Esophagus squamous epithelium (tissue), 4 donors: ENCODE data around the gene RNGTT.

Source experiments
- CTCF ChIP-seq, 6 experiments: fragments of 450-650 bp in 4 of 6; fragments of 200-600 bp in 2 of 6; sonication (generic) in 2 of 6; IDR thresholded peaks; one replicate each; pipeline ENCODE4 v1.5.1; 2016 to 2019; ENCODE audit warnings: antibody characterized with exemption in 6 of 6, mild to moderate bottlenecking in 4 of 6, moderate library complexity in 4 of 6
- POLR2A ChIP-seq, 4 donors: fragments of 450-650 bp; IDR thresholded peaks; one replicate each; pipeline ENCODE4 v1.6.1; 2017; ENCODE audit warnings: antibody characterized with exemption in 4 of 4, mild to moderate bottlenecking in 4 of 4, moderate library complexity in 3 of 4

GRCh38 chr6:88890394-88890793 lies 73.0 kb downstream of the RNGTT start:
- TF ChIP-seq POLR2A (IDR thresholded peaks at IDR 0.05) = no peak
- TF ChIP-seq CTCF (IDR thresholded peaks at IDR 0.05) = no peak
